ENCODE measurements around the gene ATF7.
"Not testable (repeated sequence)": the region's sequence is repeated elsewhere in the genome, so short reads cannot be mapped to it uniquely, and the experiment has no call there.

ATF7 gene

GRCh38 chr12:53552361-53553327, 73.5 kb downstream of the ATF7 start:
- no peak for TF ChIP-seq ZNF274 (IDR thresholded peaks at IDR 0.05; ENCODE audit: low read depth, low read length)
- H3K4me3 ChIP-seq (ENCODE audit: low read length), result no peak overlapping the region

DNA sequence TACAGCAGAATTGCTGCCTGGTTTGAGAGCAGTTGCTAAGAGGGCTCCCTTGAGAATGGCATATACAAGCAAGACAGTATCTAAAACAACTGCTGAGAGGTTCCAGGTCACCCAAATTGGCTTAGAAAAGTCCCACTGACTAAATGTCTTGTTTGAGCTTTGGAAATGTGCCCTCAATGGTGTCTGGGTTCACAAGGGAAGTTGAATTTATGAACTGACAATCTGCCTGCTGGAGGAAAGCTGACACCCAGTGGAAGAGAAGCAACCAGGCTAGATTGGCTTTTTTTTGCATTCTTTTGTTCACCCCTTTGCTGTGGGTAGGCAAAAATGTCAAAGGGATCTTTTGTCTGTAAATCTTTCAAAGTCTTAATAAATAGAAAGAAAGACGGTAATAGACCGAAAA, 74.3 kb downstream of the ATF7 start:
- no peak for TF ChIP-seq ZNF274 (IDR thresholded peaks at IDR 0.05; ENCODE audit: low read depth, low read length)
- H3K4me3 ChIP-seq (ENCODE audit: low read length), result no peak overlapping the region

- no peak overlapping the region for H3K4me3 ChIP-seq (ENCODE audit: low read length)
- no peak for TF ChIP-seq ZNF274 (IDR thresholded peaks at IDR 0.05; ENCODE audit: low read depth, low read length)
These were observed 75.6 kb downstream of the ATF7 start for GRCh38 chr12:53550595-53550994.

- not testable (repeated sequence) for H3K4me3 ChIP-seq (ENCODE audit: low read length)
These were observed 76.1 kb downstream of the ATF7 start for GRCh38 chr12:53550131-53550530.

GRCh38 chr12:53548354-53548753, 77.8 kb downstream of the ATF7 start:
- not testable (repeated sequence) for H3K4me3 ChIP-seq (ENCODE audit: low read length)

DNA sequence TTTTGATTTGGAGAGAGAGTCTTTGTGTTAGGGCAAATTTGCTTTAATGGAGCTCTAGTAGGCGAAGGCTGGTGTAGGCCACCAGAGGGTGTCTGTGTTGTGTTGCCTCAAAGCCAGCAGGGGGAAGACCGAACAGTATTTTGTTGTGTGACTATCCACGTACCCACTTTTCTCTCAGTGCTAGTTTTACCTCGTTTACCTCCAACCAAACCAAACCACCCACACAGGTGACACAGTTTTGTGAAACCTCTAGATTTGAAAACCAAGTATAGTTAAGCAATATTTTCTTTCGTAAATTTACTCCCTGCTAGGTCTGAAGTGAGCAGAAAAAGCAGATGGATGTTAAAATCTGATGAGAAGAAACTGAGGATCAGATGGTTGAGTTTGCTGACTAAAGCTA, 82.6 kb downstream of the ATF7 start:
- no peak for TF ChIP-seq ZNF274 (IDR thresholded peaks at IDR 0.05; ENCODE audit: low read depth, low read length)
- H3K4me3 ChIP-seq (ENCODE audit: low read length), result no peak overlapping the region

DNA sequence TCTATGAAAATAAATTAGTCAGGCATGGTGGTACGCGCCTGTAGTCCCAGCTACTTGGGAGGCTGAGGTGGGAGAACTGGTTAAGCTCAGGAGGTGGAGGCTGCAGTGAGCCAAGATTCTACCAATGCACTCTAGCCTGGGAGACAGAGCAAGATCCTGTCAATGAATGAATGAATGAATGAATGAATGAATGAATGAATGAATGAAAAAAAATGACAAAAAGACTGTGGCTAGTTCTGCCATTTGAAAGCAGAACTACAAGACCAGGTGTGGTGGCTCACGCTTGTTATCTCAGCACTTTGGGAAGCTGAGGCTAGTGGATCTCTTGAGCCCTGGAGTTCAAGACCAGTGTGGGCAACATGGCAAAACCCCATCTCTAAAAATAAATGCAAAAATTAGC, 86.7 kb downstream of the ATF7 start:
- TF ChIP-seq ZNF274 (IDR thresholded peaks at IDR 0.05; ENCODE audit: low read depth, low read length), result no peak
- H3K4me3 ChIP-seq (ENCODE audit: low read length), result no peak overlapping the region

DNA sequence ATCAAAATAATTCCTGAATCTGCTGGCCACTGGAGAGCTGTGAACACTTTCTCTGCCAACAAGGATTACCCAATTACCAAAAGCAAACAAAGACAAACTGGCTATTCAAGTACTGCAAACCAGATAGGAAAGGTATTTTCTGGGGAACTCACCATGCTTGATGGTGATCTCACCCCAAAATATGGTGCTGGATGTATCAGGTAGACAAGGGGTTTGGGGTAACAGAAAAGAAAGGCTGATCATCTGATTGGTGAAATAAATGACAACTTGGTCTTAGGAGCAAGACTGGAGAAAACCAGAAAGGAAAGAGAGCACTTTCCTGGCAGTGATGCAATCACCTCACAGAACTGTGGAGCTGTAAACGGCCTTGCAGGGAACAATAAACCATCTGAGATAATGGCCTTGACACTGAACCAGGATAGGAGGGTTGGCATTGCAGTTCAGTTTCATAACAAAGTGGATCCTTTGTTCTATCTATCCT, 87.9 kb downstream of the ATF7 start:
- no peak overlapping the region for H3K4me3 ChIP-seq (ENCODE audit: low read length)
- TF ChIP-seq ZNF274 (IDR thresholded peaks at IDR 0.05; ENCODE audit: low read depth, low read length), result no peak

DNA sequence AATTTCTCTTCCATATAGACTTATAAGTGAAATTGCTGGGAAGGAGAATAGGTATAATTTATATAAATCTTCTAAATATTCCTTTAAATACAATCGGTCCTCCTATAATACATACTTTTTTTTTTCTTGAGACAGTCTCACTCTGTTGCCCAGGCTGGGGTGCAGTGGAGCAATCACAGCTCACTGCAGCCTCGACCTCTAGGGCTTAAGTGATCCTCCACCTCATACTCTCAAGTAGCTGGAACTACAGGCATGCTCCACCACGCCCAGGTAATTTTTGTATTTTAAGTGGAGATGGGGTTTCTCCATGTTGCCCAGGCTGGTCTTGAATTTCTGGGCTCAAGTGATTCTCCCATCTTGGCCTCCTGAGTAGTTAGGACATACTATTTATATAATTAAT, 89.2 kb downstream of the ATF7 start:
- H3K4me3 ChIP-seq (ENCODE audit: low read length), result no peak overlapping the region
- no peak for TF ChIP-seq ZNF274 (IDR thresholded peaks at IDR 0.05; ENCODE audit: low read depth, low read length)

DNA sequence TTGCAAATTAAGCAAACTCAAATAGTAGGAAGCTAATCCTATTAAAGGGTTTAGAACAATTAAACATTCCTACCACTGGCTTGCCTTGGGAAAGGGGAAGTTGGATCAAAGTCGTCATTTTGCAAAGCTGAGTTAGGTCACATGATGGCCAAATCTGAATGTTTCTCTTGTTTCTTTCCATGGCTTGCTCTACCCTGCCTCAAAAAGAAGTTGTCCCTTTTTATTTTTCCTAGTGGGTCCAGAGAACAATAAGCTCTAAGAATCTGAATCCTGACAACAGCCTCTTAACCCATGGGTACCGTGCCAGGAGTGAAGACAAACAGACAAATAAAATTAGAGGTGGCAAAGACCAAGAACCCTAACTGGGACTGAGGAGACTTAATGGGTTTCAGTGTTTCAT, 92.7 kb downstream of the ATF7 start:
- no peak for TF ChIP-seq ZNF274 (IDR thresholded peaks at IDR 0.05; ENCODE audit: low read depth, low read length)
- H3K4me3 ChIP-seq (ENCODE audit: low read length), result no peak overlapping the region

GRCh38 chr12:53532524-53533445, 93.4 kb downstream of the ATF7 start:
- H3K4me3 ChIP-seq (ENCODE audit: low read length), result no peak overlapping the region
- no peak for TF ChIP-seq ZNF274 (IDR thresholded peaks at IDR 0.05; ENCODE audit: low read depth, low read length)

DNA sequence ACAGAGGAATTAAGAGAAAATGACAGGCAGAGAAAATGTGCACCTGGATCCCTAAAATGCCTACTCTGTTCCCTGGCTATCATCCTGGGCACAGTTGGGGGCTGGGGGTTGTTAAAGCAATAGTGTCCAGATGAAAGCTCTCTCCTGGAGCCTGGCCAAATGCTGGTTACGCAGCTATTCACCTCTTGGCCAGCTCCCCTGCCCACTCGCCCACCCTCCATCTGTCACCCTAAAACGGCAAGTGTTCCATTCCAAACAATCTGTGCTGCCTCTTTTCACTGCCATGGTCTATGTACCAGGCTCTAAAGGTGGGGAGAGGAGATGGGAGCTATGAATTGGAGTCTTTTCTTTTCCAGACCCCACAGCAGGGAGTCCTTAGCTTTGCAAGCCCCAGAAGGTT, 94.2 kb downstream of the ATF7 start:
- no peak for TF ChIP-seq ZNF274 (IDR thresholded peaks at IDR 0.05; ENCODE audit: low read depth, low read length)
- no peak overlapping the region for H3K4me3 ChIP-seq (ENCODE audit: low read length)

DNA sequence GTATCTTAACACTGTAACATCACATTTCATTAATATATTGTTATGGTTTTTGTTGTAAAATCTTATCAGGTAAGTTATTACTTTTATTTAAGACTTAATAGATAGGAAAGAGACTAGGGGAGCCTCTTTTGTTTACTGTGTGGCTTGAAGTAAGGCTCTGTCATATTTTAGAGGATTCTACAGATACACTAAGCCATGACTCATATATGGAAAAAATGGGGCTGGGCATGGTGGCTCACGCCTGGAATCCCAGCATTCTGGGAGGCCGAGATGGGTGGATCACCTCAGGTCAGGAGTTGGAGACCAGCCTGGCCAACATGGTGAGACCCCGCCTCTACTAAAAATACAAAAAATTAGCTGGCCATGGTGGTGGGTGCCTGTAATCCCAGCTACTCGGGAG, 95.3 kb downstream of the ATF7 start:
- TF ChIP-seq ZNF274 (IDR thresholded peaks at IDR 0.05; ENCODE audit: low read depth, low read length), result no peak

GRCh38 chr12:53530061-53530460, 96.1 kb downstream of the ATF7 start:
- no peak for TF ChIP-seq ZNF274 (IDR thresholded peaks at IDR 0.05; ENCODE audit: low read depth, low read length)
- no peak overlapping the region for H3K4me3 ChIP-seq (ENCODE audit: low read length)

More for the DNA sequence above, 95.3 kb downstream of the ATF7 start:
- no peak overlapping the region for H3K4me3 ChIP-seq (ENCODE audit: low read length)

GRCh38 chr12:53524476-53524875, 101.7 kb downstream of the ATF7 start:
- no peak for TF ChIP-seq ZNF274 (IDR thresholded peaks at IDR 0.05; ENCODE audit: low read depth, low read length)

More at GRCh38 chr12:53524476-53524875, 101.7 kb downstream of the ATF7 start:
- H3K4me3 ChIP-seq (ENCODE audit: low read length), result no peak overlapping the region
